ENCODE results near the gene MAMLD1. TPM values are rescaled to one million over a fixed set of nuclear protein-coding genes. Genes with fewer than 3 reads are reported as not detected.

MAMLD1 gene
- total and polyA plus RNA-seq, 9 of the 15 experiments (the other 6 are each of a cell fraction or from before 2014, with no cell fraction given): 0.12 to 0.18 TPM; not detected in 7

- TF ChIP-seq PRPF4 (IDR thresholded peaks at IDR 0.05; ENCODE audit: insufficient read depth, low read depth, low read length, poor library complexity, severe bottlenecking): no peak
- TF ChIP-seq HDAC1 (IDR thresholded peaks at IDR 0.05): no peak
- no peak for TF ChIP-seq ZNF695 (CRISPR knock-in tag; IDR thresholded peaks at IDR 0.05)
Observed at GRCh38 chrX:150357790-150358189, 5.3 kb upstream of the MAMLD1 start (continued).

GRCh38 chrX:150358651-150359050, 4.5 kb upstream of the MAMLD1 start:
- H3K36me3 ChIP-seq (ENCODE audit: control insufficient read depth, insufficient read depth, low read length): no peaks in the 10 kb centered on the region
- no peak for TF ChIP-seq KLF13 (tag; IDR thresholded peaks at IDR 0.05; ENCODE audit: borderline replicate concordance, low read depth)
- TF ChIP-seq HNRNPK (IDR thresholded peaks at IDR 0.05; ENCODE audit: low read depth, low read length, poor library complexity, severe bottlenecking): no peak
- TF ChIP-seq ZNF586 (CRISPR knock-in tag; conservative IDR thresholded peaks at IDR 0.05): no peak
- no peak for TF ChIP-seq TOE1 (IDR thresholded peaks at IDR 0.05; ENCODE audit: borderline replicate concordance)
- no peak for TF ChIP-seq TOE1 (CRISPR knock-in tag; IDR thresholded peaks at IDR 0.05; ENCODE audit: borderline replicate concordance, low read depth)
- no peak for TF ChIP-seq TRIM25 (IDR thresholded peaks at IDR 0.05; ENCODE audit: borderline replicate concordance)
- TF ChIP-seq PCBP2 (IDR thresholded peaks at IDR 0.05; ENCODE audit: low read depth, low read length, poor library complexity, severe bottlenecking): no peak
- no peak for TF ChIP-seq ZNF79 (CRISPR knock-in tag; IDR thresholded peaks at IDR 0.05; ENCODE audit: low read depth)
- TF ChIP-seq EP300 (IDR thresholded peaks at IDR 0.05; ENCODE audit: low read length): no peak
- TF ChIP-seq TRIM24 (IDR thresholded peaks at IDR 0.05): no peak
- TF ChIP-seq ZBTB33 (CRISPR knock-in tag; IDR thresholded peaks at IDR 0.05): no peak
- no peak for TF ChIP-seq ZNF224 (CRISPR knock-in tag; IDR thresholded peaks at IDR 0.05)
- no peak for TF ChIP-seq MXI1 (IDR thresholded peaks at IDR 0.05; ENCODE audit: low read depth, low read length)
- TF ChIP-seq MTA3 (IDR thresholded peaks at IDR 0.05; ENCODE audit: borderline replicate concordance): no peak
- TF ChIP-seq TCF7L2 (IDR thresholded peaks at IDR 0.05; ENCODE audit: low read depth, low read length): no peak
- no peak overlapping the region for H2AFZ ChIP-seq (ENCODE audit: low read depth, low read length)
- H3K9ac ChIP-seq (ENCODE audit: insufficient read depth in 1 of 2, low read depth in 2 of 2, low read length in 2 of 2): no peak overlapping the region
- H3K4me1 ChIP-seq (replicated peaks in 1 of 2; ENCODE audit: control insufficient read depth in 2 of 2, insufficient read depth in 2 of 2, low read length in 2 of 2): peaks cover 0 to 13% of the 10 kb centered on the region in 2 experiments; a peak in 2 of 5 replicates
- no peaks in the 10 kb centered on the region for H4K20me1 ChIP-seq (replicated peaks; ENCODE audit: control insufficient read depth, insufficient read depth, low read length)
- DNase-seq (ENCODE audit: extremely low read depth in 1 of 4, low spot score in 3 of 4): no peak
- H3K27ac ChIP-seq (ENCODE audit: extremely low read depth, low read depth, low read length): no peak overlapping the region
- no peak overlapping the region for H3K4me3 ChIP-seq
- in situ Hi-C loops (cut with MboI) (no loop called here), intact Hi-C loops (cut with micrococcal nuclease) (no loop called here)
- ChIA-PET CTCF (ENCODE audit: low intra/inter-chr PET ratio) (no interaction called here), POLR2A (interaction anchor here (0.5 to 0.6 kb wide), 2 partner anchors 12 to 409 kb away, joined by 3 read pairs; no protein-coding TSS in a partner anchor)
- H3K9me3 ChIP-seq (replicated peaks; ENCODE audit: control insufficient read depth, insufficient read depth, low read depth, low read length): no peaks in the 10 kb centered on the region
- peaks cover 0 to 43% of the 10 kb centered on the region in 2 experiments; a peak in 2 of 5 replicates for H3K27me3 ChIP-seq (ENCODE audit: control insufficient read depth in 2 of 2, insufficient read depth in 2 of 2, low read length in 2 of 2)
- H3K9me1 ChIP-seq (ENCODE audit: control insufficient read depth, insufficient read depth, low read length): no peaks in the 10 kb centered on the region
- ATAC-seq: no peak
- WGBS (ENCODE audit: insufficient coverage, low coverage, missing lambda C conversion rate): 0% methylated on average over 3 of the region's 3 CpGs
- no peaks in the 10 kb centered on the region for H3K79me2 ChIP-seq (ENCODE audit: control insufficient read depth, insufficient read depth, low read length)
- no TSS peak for BruUV-seq (replicated peaks)
- H3K4me2 ChIP-seq (ENCODE audit: insufficient read depth, low read length): no peak overlapping the region
- no peak for FAIRE-seq

Measured in K562 (cell line).